Ovary (tissue), 9 donors: ENCODE measurements around the gene CD28. TPM values are rescaled to one million over a fixed set of nuclear protein-coding genes. Genes with fewer than 3 reads are reported as not detected.

ENCODE experiments used
- DNase-seq, 5 donors: peaks; one replicate each; pipeline ENCODE4 v3.0.0-alpha.2; 2019 to 2020
- H3K27ac ChIP-seq, 2 donors: fragments of 200-600 bp; one replicate each; pipeline versions ENCODE4 v1.5.1 to v1.8.0; 2019 to 2022
- H3K27me3 ChIP-seq: fragments of 200-600 bp; one replicate; pipeline ENCODE4 v1.8.0; 2022
- H3K36me3 ChIP-seq: fragments of 200-600 bp; sonication (generic); one replicate; pipeline ENCODE4 v1.5.1; 2019
- H3K4me1 ChIP-seq: one replicate; pipeline ENCODE4 v1.8.1; 2013; ENCODE audit warnings: mild to moderate bottlenecking, moderate library complexity; ENCODE audit not compliant: insufficient read depth
- H3K4me3 ChIP-seq: fragments of 200-600 bp; sonication (generic); one replicate; pipeline ENCODE4 v1.5.1; 2017
- H3K9me3 ChIP-seq, 2 donors: fragments of 200-600 bp in 1 of 2; sonication (generic) in 1 of 2; one replicate each; pipeline versions ENCODE4 v1.5.1 to v1.8.1; 2013 to 2019; ENCODE audit warnings: mild to moderate bottlenecking in 1 of 2, moderate library complexity in 1 of 2
- CTCF ChIP-seq, 3 donors: fragments of 450-650 bp in 2 of 3; fragments of 200-600 bp in 1 of 3; IDR thresholded peaks; one replicate each; pipeline versions ENCODE4 v1.5.1 to v1.8.0; 2016 to 2022; ENCODE audit warnings: antibody characterized with exemption in 3 of 3, mild to moderate bottlenecking in 1 of 3
- EP300 ChIP-seq: sonication (generic); formaldehyde crosslinking; IDR thresholded peaks from one replicate; pipeline ENCODE4 v1.6.1; 2017; ENCODE audit warnings: antibody characterized with exemption
- POLR2A ChIP-seq: fragments of 450-650 bp; IDR thresholded peaks from one replicate; pipeline ENCODE4 v1.6.1; 2017; ENCODE audit warnings: antibody characterized with exemption, mild to moderate bottlenecking, moderate library complexity
- WGBS, 3 donors: extraction: QIAGEN DNeasy Blood & Tissue Kit in 1 of 3; methylation state at CpG; one replicate each; pipeline versions ENCODE4 v1.1.5 to v1.1.7; 2013 to 2017; 5-methylcytosine and 5-hydroxymethylcytosine counted together
- intact Hi-C, 4 donors: fragments of 100-400 bp; cut with DNase I; formaldehyde crosslinking; loops; one replicate each; pipeline versions ENCODE4 v1.11.0 to v1.15.1; 2022 to 2023
- polyA plus RNA-seq, 2 donors: library from polyadenylated mRNA; stranded (reverse); fragments of 200-250 nt in 1 of 2; fragments of 350-450 nt in 1 of 2; fragmentation: Illumina TruSeq in 1 of 2; extraction: RNeasy Lipid Tissue Mini Kit (QIAGEN cat#74804) in 1 of 2; gene quantifications; one replicate each; pipeline ENCODE4 v1.2.3, GENCODE V29; 2013 to 2014
- total RNA-seq, 7 donors: library from RNA; depleted of rRNA in 2 of 7; stranded (reverse); fragments of >200 nt in 2 of 7; fragmentation: NEBNext Ultra II Directional in 3 of 7; extraction: Animal tissue kit (Norgen Biotek cat#: 25700) in 3 of 7; gene quantifications; one replicate each; pipeline versions ENCODE4 v1.1.0 to v1.2.4, GENCODE V29; 2016 to 2023
- donor health status: DM: no; HTN: no; CAD: no; lungs with moderate emphysema.
- donor health status: DM: no; HTN: no; CAD: no.
- donor health status: Bipolar disorder and iron deficiency.
- donor health status: DM: yes; HTN: yes; CAD: no.
- donor health status: DM: no; HTN: no; CAD: no.
- donor health status: DM: yes; HTN: yes; CAD: no.

The CD28 gene
- total and polyA plus RNA-seq, 9 donors: 0.18 to 4.3 (median 1.2) TPM

- H3K36me3 ChIP-seq: no peaks in the 10 kb centered on the region
- 74 to 88% (median 80%) methylated on average over 3 of the region's 3 CpGs for WGBS, 3 donors
- intact Hi-C loops: no loop called here
- no peak overlapping the region for H3K4me3 ChIP-seq
- TF ChIP-seq POLR2A (no peak), CTCF (IDR thresholded peaks at IDR 0.05) (no peak), EP300 (no peak)
- DNase-seq: no peak
- H3K4me1 ChIP-seq: no peaks in the 10 kb centered on the region
- no peaks in the 10 kb centered on the region for H3K27me3 ChIP-seq
- H3K27ac ChIP-seq: no peak overlapping the region
- H3K9me3 ChIP-seq: no peaks in the 10 kb centered on the region
These were observed 26.6 kb downstream of the CD28 start for GRCh38 chr2:203732953-203733510.

- no peaks in the 10 kb centered on the region for H3K27me3 ChIP-seq
- no peaks in the 10 kb centered on the region for H3K4me1 ChIP-seq
- no peak overlapping the region for H3K4me3 ChIP-seq
- intact Hi-C loops: no loop called here
- no peaks in the 10 kb centered on the region for H3K36me3 ChIP-seq
- TF ChIP-seq CTCF (IDR thresholded peaks at IDR 0.05) (no peak), POLR2A (no peak), EP300 (no peak)
- no peak overlapping the region for H3K27ac ChIP-seq
- 83 to 91% (median 83%) methylated on average over 1 of the region's 1 CpG for WGBS, 3 donors
- DNase-seq: no peak
- H3K9me3 ChIP-seq: no peaks in the 10 kb centered on the region
These were observed 27.2 kb downstream of the CD28 start for GRCh38 chr2:203733684-203734083.

GRCh38 chr2:203734276-203734983 lies 28.0 kb downstream of the CD28 start:
- no peak overlapping the region for H3K4me3 ChIP-seq
- no peaks in the 10 kb centered on the region for H3K36me3 ChIP-seq
- TF ChIP-seq POLR2A: no peak
- TF ChIP-seq EP300: no peak
- TF ChIP-seq CTCF (IDR thresholded peaks at IDR 0.05): no peak
- DNase-seq: no peak
- H3K9me3 ChIP-seq: no peaks in the 10 kb centered on the region
- H3K27ac ChIP-seq: no peak overlapping the region
- intact Hi-C loops: no loop called here
- H3K4me1 ChIP-seq: no peaks in the 10 kb centered on the region
- 96 to 98% (median 97%) methylated on average over 12 of the region's 12 CpGs for WGBS, 3 donors
- H3K27me3 ChIP-seq: no peaks in the 10 kb centered on the region

GRCh38 chr2:203737360-203737759 lies 30.9 kb downstream of the CD28 start:
- H3K27ac ChIP-seq: no peak overlapping the region
- H3K4me1 ChIP-seq: no peaks in the 10 kb centered on the region
- TF ChIP-seq CTCF (IDR thresholded peaks at IDR 0.05) (no peak), POLR2A (no peak), EP300 (no peak)
- DNase-seq: no peak
- 87 to 95% (median 93%) methylated on average over 1 of the region's 1 CpG for WGBS, 3 donors
- no peaks in the 10 kb centered on the region for H3K27me3 ChIP-seq
- no peaks in the 10 kb centered on the region for H3K36me3 ChIP-seq
- no peak overlapping the region for H3K4me3 ChIP-seq
- no peaks in the 10 kb centered on the region for H3K9me3 ChIP-seq
- intact Hi-C loops: no loop called here
